Measurements from ENCODE around the gene DTNBP1. TPM values are rescaled to one million over a fixed set of nuclear protein-coding genes. Genes with fewer than 3 reads are reported as not detected.
A peak's percentile ranks its signal among the peaks of the same experiment; 100 is the strongest.

DTNBP1 gene
- total and polyA plus RNA-seq, 2 of the 4 experiments (the other 2 are of a cell fraction) = 4.8 to 18.7 TPM

DNA sequence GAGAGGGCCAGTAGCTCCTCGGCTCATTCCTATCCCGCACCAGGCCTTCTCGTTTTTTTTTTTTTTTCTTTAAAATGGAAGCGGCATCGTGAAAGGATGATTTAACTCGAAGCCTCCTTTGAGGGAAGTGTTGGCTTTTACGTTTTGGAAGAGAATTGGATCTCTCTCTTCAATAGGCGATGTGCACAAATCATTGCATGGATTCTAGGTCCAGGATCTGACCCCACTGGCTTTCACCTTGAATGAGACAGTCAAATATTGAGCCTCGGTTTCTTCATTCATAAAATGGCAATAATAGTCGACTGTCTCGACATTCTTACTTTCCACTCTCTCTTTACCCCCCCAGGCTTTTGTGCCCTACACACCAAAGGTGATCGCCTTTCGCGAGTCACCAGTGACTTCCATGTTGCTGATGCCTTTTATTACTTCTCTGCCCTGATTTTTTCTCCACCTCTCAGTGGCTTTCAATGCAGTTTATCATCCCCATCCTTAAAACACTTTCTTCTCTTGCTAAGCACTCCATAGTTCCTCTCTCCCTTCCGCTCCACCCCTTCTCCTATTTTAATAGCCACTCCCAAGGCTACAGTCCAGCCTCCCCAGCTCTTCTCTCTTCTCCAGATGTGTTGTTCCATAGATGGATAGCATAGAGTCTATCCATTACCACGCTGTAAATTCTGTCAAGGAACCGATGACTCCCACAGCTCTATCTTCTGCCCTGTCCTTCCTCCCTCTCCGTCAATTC lies 473 bp upstream of the DTNBP1 start:
- intact Hi-C loops (cut with micrococcal nuclease) = no loop called here
- ChIA-PET POLR2A (ENCODE audit: unreplicated experiment) (interaction anchor here (0.5 kb wide), 1 partner anchor 242 kb away, joined by 3 read pairs; no protein-coding TSS in a partner anchor), CTCF (interaction anchor here (0.6 to 0.7 kb wide), 4 partner anchors 10 to 1477 kb away, joined by 3 to 5 read pairs (median 4); no protein-coding TSS in a partner anchor)
- Histone ChIP-seq H3K79me1 (ENCODE audit: low read depth in 1 of 2, low read length in 2 of 2) (peaks cover 12 to 19% of the 10 kb centered on the region in 2 experiments; a peak in 3 of 4 replicates), H2AK9ac (replicated peaks; ENCODE audit: low read depth, low read length, poor library complexity) (no peak overlapping the region), H3K9me1 (ENCODE audit: insufficient read depth, low read length) (no peaks in the 10 kb centered on the region), H2BK20ac (ENCODE audit: low read depth, low read length) (no peak overlapping the region), H4K5ac (ENCODE audit: low read depth, low read length) (peak overlapping the region; percentile 85; the same call in 1 of the 2 replicates), H3K18ac (ENCODE audit: low read depth, low read length) (peak overlapping the region; percentile 40; the same call in 1 of the 2 replicates), H3K14ac (replicated peaks; ENCODE audit: low read depth, low read length) (no peak overlapping the region), H4K91ac (ENCODE audit: insufficient read depth, low read depth, low read length) (no peak overlapping the region), H3K4ac (ENCODE audit: low read depth, low read length) (no peak overlapping the region), H3K27ac (ENCODE audit: insufficient read depth, low read length) (no peak overlapping the region), H4K20me1 (ENCODE audit: insufficient read depth, low read length) (no peaks in the 10 kb centered on the region), H3K9ac (ENCODE audit: low read depth, low read length) (no peak overlapping the region; the same call in 1 of the 2 replicates), H3K9me3 (ENCODE audit: control insufficient read depth, insufficient read depth, low read length) (no peaks in the 10 kb centered on the region), H2BK120ac (ENCODE audit: low read depth, low read length) (no peak overlapping the region), H3K4me2 (ENCODE audit: low read depth, low read length) (peak overlapping the region; percentile 95), H3K4me3 (ENCODE audit: insufficient read depth, low read depth, low read length) (peak overlapping the region; percentile 93), H2BK5ac (ENCODE audit: low read depth, low read length, poor library complexity, severe bottlenecking) (no peak overlapping the region), H3K4me1 (ENCODE audit: control insufficient read depth, insufficient read depth, low read length) (peaks cover 2% of the 10 kb centered on the region; the same call in 1 of the 2 replicates), H3K56ac (ENCODE audit: extremely low read depth, insufficient read depth, low read length) (no peak overlapping the region), H3K23ac (ENCODE audit: low read depth, low read length) (no peak overlapping the region), H4K8ac (ENCODE audit: low read depth in 2 of 2, low read length in 2 of 2) (peak overlapping the region in 1 of 2 experiments; percentile 64; a peak in 2 of 4 replicates), H2AK5ac (ENCODE audit: low read depth, low read length) (no peak overlapping the region), H2BK15ac (ENCODE audit: low read depth, low read length) (no peak overlapping the region), H2AFZ (replicated peaks; ENCODE audit: low read length, poor library complexity) (peak overlapping the region; percentile 94), H3K36me3 (ENCODE audit: control insufficient read depth, insufficient read depth, low read length) (no peaks in the 10 kb centered on the region), H3K27me3 (ENCODE audit: control insufficient read depth, insufficient read depth, low read length) (peaks cover 10% of the 10 kb centered on the region)
- in situ Hi-C loops (cut with MboI; ENCODE audit: low sequenced_read_pairs) = no loop called here
- 30% methylated on average over 4 of the region's 18 CpGs; no CpG with 5 or more reads in 1 of the 2 experiments for WGBS, 2 experiments (ENCODE audit: extremely low coverage in 2 of 2, insufficient read length in 1 of 2)
- BruUV-seq (replicated peaks) = no TSS peak
- dilution Hi-C loops (cut with HindIII; ENCODE audit: low sequenced_read_pairs, unreplicated experiment) = no loop called here
- ATAC-seq (ENCODE audit: low read depth) (no peak), DNase-seq (no peak)
- TF ChIP-seq RAD21 (IDR thresholded peaks at IDR 0.05; ENCODE audit: low read length) (no peak), CHD1 (IDR thresholded peaks at IDR 0.05; ENCODE audit: low read depth, low read length) (no peak), MXI1 (IDR thresholded peaks at IDR 0.05; ENCODE audit: borderline replicate concordance, low read depth, low read length) (no peak), BHLHE40 (IDR thresholded peaks at IDR 0.05; ENCODE audit: low read depth, low read length) (no peak), CTCF (conservative IDR thresholded peaks at IDR 0.05; ENCODE audit: low read depth, low read length) (no peak), MAZ (IDR thresholded peaks at IDR 0.05; ENCODE audit: borderline replicate concordance, low read depth, low read length) (no peak), FOS (IDR thresholded peaks at IDR 0.05; ENCODE audit: low read depth, low read length) (no peak), RFX5 (IDR thresholded peaks at IDR 0.05; ENCODE audit: low read depth, low read length) (no peak), CEBPB (IDR thresholded peaks at IDR 0.05; ENCODE audit: low read depth, low read length) (no peak), POLR2A (IDR thresholded peaks at IDR 0.05; ENCODE audit: low read depth, low read length) (no peak), RCOR1 (IDR thresholded peaks at IDR 0.05; ENCODE audit: insufficient replicate concordance, low read length) (no peak), MAFK (IDR thresholded peaks at IDR 0.05; ENCODE audit: low read depth, low read length) (no peak), NFE2L2 (IDR thresholded peaks at IDR 0.05; ENCODE audit: low read depth, low read length) (no peak)
- TF ChIP-seq, protein P1, sequence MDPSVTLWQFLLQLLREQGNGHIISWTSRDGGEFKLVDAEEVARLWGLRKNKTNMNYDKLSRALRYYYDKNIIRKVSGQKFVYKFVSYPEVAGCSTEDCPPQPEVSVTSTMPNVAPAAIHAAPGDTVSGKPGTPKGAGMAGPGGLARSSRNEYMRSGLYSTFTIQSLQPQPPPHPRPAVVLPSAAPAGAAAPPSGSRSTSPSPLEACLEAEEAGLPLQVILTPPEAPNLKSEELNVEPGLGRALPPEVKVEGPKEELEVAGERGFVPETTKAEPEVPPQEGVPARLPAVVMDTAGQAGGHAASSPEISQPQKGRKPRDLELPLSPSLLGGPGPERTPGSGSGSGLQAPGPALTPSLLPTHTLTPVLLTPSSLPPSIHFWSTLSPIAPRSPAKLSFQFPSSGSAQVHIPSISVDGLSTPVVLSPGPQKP (IDR thresholded peaks at IDR 0.05; ENCODE audit: borderline replicate concordance, low read depth, low read length) = no peak
- TF ChIP-seq, protein P2, sequence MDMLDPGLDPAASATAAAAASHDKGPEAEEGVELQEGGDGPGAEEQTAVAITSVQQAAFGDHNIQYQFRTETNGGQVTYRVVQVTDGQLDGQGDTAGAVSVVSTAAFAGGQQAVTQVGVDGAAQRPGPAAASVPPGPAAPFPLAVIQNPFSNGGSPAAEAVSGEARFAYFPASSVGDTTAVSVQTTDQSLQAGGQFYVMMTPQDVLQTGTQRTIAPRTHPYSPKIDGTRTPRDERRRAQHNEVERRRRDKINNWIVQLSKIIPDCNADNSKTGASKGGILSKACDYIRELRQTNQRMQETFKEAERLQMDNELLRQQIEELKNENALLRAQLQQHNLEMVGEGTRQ (IDR thresholded peaks at IDR 0.05; ENCODE audit: low read depth, low read length) = no peak
